Measurements from ENCODE around the gene MYL4.

MYL4 gene

GRCh38 chr17:47238321-47239010 is 29.3 kb downstream of the MYL4 start:
- POLR2A ChIA-PET = no interaction called here
- CTCF ChIA-PET = interaction anchor here (1.2 kb wide), 1 partner anchor 8 kb away, joined by 3 read pairs; no protein-coding TSS in a partner anchor
- no peak for TF ChIP-seq CTCF (IDR thresholded peaks at IDR 0.05; ENCODE audit: control extremely low read depth, extremely low read depth, low read depth, missing control alignments)
- DNase-seq (ENCODE audit: extremely low spot score) = no peak

- no peak for TF ChIP-seq CTCF (IDR thresholded peaks at IDR 0.05; ENCODE audit: control extremely low read depth, extremely low read depth, low read depth, missing control alignments)
- ChIA-PET CTCF (interaction anchor here (1.8 to 3.5 kb wide), 2 partner anchors 10 to 36 kb away, joined by 4 to 29 read pairs; no protein-coding TSS in a partner anchor), POLR2A (no interaction called here)
- DNase-seq (ENCODE audit: extremely low spot score) = no peak
Observed at GRCh38 chr17:47239619-47239966, 30.4 kb downstream of the MYL4 start.

GRCh38 chr17:47239967-47240651 is 31.0 kb downstream of the MYL4 start:
- no peak for TF ChIP-seq CTCF (IDR thresholded peaks at IDR 0.05; ENCODE audit: control extremely low read depth, extremely low read depth, low read depth, missing control alignments)
- ChIA-PET POLR2A (no interaction called here), CTCF (interaction anchor here (1.5 to 3.5 kb wide), 4 partner anchors 10 to 35 kb away, joined by 3 to 29 read pairs (median 4); no protein-coding TSS in a partner anchor)
- no peak for DNase-seq (ENCODE audit: extremely low spot score)

DNA sequence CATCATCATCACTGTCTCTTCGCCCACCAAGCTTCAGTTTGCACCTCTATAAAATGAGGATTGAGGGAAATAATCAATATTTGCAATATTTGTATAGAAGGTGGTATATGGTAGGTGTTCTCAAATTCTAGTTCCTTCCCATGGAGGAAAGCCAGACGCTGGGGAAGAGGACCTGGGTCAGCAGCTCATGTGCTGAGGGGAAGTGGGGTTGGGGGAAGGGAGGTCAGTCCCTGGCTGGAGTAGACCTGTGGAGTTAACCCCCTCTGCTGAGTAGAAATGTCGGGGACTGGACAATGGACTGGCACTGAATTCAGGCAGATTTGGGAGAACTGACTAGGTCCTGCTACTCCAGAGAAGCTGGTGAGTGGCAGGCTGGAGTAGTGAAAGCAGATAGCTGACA is 31.7 kb downstream of the MYL4 start:
- TF ChIP-seq CTCF (IDR thresholded peaks at IDR 0.05; ENCODE audit: control extremely low read depth, extremely low read depth, low read depth, missing control alignments) = no peak
- POLR2A ChIA-PET = no interaction called here
- DNase-seq (ENCODE audit: extremely low spot score) = no peak
- CTCF ChIA-PET = interaction anchor here (1.0 to 3.5 kb wide), 6 partner anchors 9 to 35 kb away, joined by 3 to 29 read pairs (median 4); no protein-coding TSS in a partner anchor

GRCh38 chr17:47242648-47243047 is 33.5 kb downstream of the MYL4 start:
- no peak for DNase-seq (ENCODE audit: extremely low spot score)
- CTCF ChIA-PET = interaction anchor here (1.0 to 3.5 kb wide), 5 partner anchors 9 to 373 kb away, joined by 4 to 29 read pairs (median 6); no protein-coding TSS in a partner anchor
- TF ChIP-seq CTCF (IDR thresholded peaks at IDR 0.05; ENCODE audit: control extremely low read depth, extremely low read depth, low read depth, missing control alignments) = no peak
- POLR2A ChIA-PET = no interaction called here

DNA sequence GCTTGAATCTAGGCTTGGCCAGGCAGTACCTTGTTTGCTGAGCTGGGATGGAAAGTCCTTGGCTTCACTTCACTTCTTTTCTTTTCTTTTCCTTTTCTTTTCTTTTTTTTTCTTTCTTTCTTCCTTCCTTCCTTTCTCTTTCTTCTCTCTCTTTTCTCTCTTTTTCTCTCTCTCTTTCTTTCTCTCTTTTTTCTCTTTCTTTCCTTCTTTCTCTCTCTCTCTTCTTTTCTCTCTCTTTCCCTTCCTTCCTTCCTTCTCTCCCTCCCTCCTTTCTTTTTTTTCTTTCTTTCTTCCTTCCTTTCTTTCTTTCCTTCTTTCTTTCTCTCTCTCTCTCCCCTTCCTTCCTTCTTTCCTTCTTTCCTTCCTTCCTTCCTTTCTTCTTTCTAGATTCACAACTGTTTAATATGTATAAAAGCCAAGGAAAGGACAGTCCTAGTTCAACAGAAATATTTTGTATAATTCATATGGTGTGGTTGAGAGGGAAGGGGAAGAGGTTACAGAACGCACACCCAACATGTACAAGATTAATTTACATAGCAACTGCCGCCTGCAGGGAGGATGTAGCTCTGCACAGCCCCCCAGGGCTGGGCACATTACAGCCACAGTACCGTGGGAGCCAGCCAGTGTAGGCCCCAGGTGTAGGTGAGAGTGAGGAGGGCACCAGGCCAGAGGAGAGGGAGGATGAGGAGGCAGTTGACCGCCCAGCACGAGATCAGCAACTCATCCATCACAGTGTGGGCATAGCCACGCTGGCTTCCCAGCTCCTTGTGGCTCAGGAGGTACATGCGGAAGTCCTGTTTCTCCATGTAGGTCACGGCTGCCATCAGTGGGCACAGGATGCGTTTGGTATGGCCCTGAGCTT is 34.8 kb downstream of the MYL4 start:
- CTCF ChIA-PET = interaction anchor here (0.8 to 1.7 kb wide), 5 partner anchors 10 to 372 kb away, joined by 3 to 6 read pairs (median 5); no protein-coding TSS in a partner anchor
- POLR2A ChIA-PET = no interaction called here
- TF ChIP-seq CTCF (IDR thresholded peaks at IDR 0.05; ENCODE audit: control extremely low read depth, extremely low read depth, low read depth, missing control alignments) = no peak
- DNase-seq (ENCODE audit: extremely low spot score) = no peak

Measured in GM10248 (cell line).